ENCODE measurements around the gene PDIK1L. TPM values are rescaled to one million over a fixed set of nuclear protein-coding genes. Genes with fewer than 3 reads are reported as not detected.

The PDIK1L gene
- total and polyA plus RNA-seq, 7 donors = 1.4 to 7.0 (median 4.7) TPM

DNA sequence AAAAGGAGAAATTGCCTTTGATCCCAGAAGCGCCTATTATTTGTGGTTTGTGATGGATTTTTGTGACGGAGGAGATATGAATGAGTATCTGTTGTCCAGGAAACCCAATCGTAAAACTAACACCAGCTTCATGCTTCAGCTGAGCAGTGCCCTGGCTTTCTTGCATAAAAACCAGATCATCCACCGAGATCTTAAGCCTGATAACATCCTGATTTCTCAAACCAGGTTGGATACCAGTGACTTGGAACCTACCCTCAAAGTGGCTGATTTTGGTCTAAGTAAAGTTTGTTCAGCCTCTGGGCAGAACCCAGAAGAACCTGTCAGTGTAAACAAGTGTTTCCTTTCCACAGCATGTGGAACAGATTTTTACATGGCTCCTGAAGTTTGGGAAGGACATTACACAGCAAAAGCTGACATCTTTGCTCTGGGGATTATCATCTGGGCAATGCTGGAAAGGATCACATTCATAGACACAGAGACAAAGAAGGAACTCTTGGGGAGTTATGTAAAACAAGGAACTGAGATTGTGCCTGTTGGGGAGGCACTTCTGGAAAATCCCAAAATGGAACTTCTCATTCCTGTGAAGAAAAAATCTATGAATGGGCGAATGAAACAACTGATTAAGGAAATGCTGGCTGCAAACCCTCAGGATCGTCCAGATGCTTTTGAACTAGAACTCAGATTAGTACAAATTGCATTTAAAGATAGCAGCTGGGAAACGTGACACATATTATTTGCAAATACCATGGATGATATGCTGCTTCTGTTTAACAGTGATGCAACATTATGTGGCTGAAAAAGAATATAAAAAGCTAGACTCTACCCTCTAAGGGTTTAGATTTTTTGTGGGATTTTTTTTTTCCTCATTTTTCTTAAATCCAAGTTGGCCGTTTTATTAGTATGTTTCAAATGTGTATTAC is 10.5 kb downstream of the PDIK1L start:
- ATAC-seq (peak in 1 of 4 donors; percentile 40), DNase-seq (no peak)
- H3K36me3 ChIP-seq (ENCODE audit: insufficient read depth in 1 of 2, low read depth in 1 of 2) = peaks cover 0 to 34% of the 10 kb centered on the region in 2 donors
- intact Hi-C loops (cut with DNase I) = no loop called here
- no peaks in the 10 kb centered on the region for H3K9me3 ChIP-seq
- H3K27ac ChIP-seq = peak overlapping the region; percentile 76
- no peaks in the 10 kb centered on the region for H3K27me3 ChIP-seq (ENCODE audit: insufficient read depth in 3 of 3, low read length in 2 of 3)
- TF ChIP-seq, protein P1, sequence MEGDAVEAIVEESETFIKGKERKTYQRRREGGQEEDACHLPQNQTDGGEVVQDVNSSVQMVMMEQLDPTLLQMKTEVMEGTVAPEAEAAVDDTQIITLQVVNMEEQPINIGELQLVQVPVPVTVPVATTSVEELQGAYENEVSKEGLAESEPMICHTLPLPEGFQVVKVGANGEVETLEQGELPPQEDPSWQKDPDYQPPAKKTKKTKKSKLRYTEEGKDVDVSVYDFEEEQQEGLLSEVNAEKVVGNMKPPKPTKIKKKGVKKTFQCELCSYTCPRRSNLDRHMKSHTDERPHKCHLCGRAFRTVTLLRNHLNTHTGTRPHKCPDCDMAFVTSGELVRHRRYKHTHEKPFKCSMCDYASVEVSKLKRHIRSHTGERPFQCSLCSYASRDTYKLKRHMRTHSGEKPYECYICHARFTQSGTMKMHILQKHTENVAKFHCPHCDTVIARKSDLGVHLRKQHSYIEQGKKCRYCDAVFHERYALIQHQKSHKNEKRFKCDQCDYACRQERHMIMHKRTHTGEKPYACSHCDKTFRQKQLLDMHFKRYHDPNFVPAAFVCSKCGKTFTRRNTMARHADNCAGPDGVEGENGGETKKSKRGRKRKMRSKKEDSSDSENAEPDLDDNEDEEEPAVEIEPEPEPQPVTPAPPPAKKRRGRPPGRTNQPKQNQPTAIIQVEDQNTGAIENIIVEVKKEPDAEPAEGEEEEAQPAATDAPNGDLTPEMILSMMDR (IDR thresholded peaks at IDR 0.05) = no peak
- peak overlapping the region; percentile 14 for H3K4me3 ChIP-seq
- H3K4me1 ChIP-seq = peaks cover 51% of the 10 kb centered on the region
- WGBS, 3 donors = 48 to 72% (median 50%) methylated on average over 8 of the region's 8 CpGs

DNA sequence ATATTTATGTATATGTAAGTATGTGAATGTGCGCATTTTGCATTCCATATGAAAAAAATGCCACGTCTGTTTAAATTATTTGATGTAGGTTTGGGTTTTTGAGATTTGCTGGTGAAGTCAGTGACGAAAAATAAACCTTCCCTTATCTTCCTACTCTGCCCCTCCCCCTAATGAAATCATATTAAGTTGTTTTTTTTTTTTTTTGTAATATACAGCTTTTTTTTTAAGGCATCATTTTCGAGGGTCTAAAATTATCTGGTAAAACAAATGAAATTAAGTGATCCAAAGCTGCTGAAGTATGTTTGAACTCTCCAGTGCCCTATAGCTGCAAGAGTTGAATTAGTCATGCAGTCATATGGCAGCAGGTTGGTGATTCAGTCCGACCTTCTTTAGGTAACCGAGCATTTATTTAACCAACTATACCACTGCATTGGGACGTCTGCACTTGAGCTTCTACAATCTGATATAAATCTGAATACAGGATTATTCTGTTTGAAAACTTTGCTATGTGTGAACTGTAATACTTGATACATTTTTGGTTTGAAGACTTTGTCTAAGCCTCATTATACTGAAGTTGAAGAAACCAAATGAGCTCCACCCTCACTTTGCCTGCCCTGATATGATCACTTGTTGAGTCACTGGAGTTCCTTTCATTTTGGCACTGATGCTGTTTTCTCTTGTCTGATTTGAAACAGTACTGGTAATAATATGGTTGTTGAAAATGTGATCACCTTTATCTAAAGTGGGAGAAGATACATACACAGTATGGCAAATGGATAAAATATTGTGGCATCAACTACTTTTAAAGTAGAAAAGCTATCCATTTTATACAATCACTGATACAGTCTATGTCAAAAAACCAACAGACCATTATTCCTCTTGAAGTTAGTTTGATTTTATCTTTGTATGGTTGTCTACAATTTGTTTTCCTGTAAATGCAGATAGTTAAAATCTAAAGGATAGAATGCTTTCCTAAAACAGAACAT is 11.7 kb downstream of the PDIK1L start:
- DNase-seq (no peak), ATAC-seq (peak; percentile 77 to 83 (median 80))
- intact Hi-C loops (cut with DNase I) = no loop called here
- TF ChIP-seq, protein P1 (IDR thresholded peaks at IDR 0.05) = no peak
- H3K4me3 ChIP-seq = peak overlapping the region; percentile 7
- H3K36me3 ChIP-seq (ENCODE audit: insufficient read depth in 1 of 2, low read depth in 1 of 2) = peaks cover 0 to 22% of the 10 kb centered on the region in 2 donors
- no peaks in the 10 kb centered on the region for H3K9me3 ChIP-seq
- peaks cover 63% of the 10 kb centered on the region for H3K4me1 ChIP-seq
- peak overlapping the region; percentile 76 for H3K27ac ChIP-seq
- H3K27me3 ChIP-seq (ENCODE audit: insufficient read depth in 3 of 3, low read length in 2 of 3) = no peaks in the 10 kb centered on the region
- 79 to 85% (median 84%) methylated on average over 7 of the region's 7 CpGs for WGBS, 3 donors

DNA sequence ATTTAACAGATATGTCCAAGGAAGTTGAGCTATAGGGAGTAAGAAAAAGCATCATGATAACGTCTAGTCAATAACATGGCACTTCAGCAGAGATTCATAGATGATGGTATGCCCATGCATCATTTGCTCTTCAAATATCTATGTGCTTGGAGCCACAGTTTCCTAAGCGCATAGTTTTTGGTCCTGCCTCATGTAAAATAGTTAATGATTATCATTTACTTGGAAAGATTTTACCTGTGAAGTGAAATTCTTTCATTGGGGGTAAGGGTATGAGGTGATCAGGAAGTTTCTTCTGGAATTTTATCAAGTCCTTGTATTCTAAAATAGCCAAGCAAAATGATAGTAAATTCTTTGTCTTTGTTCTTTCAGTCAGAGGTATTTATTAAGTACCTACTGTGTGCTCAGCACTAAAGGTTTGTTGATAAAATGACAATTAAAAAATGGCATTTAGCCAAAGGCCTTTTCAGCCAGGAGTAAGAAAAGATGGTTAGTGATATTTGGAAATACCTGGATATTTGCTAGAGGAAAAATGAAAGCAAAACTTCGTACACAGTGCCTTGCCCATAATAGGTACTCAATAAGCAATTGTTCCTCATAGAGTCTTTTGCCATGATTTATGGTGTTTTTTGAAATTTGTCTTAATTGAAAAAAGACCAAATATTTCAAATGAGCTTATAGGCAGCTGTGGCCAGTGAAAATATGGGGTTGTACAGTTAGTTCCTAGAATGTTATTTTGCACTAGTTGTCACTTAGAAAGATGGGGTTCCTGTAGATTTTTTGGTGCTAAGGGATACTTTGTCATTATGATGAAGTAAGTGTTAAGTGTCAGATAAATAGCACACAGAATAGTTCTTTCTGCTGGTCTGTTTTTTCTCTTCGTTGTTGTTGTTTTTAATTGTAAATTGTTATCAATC is 13.1 kb downstream of the PDIK1L start:
- H3K27ac ChIP-seq = peak overlapping the region; percentile 76
- TF ChIP-seq, protein P1 (IDR thresholded peaks at IDR 0.05) = no peak
- H3K9me3 ChIP-seq = no peaks in the 10 kb centered on the region
- H3K4me1 ChIP-seq = peaks cover 65% of the 10 kb centered on the region
- no peaks in the 10 kb centered on the region for H3K27me3 ChIP-seq (ENCODE audit: insufficient read depth in 3 of 3, low read length in 2 of 3)
- no peak overlapping the region for H3K4me3 ChIP-seq
- intact Hi-C loops (cut with DNase I) = no loop called here
- no peak for ATAC-seq
- peaks cover 0 to 8% of the 10 kb centered on the region in 2 donors for H3K36me3 ChIP-seq (ENCODE audit: insufficient read depth in 1 of 2, low read depth in 1 of 2)
- DNase-seq = no peak
- 82 to 89% (median 83%) methylated on average over 4 of the region's 4 CpGs for WGBS, 3 donors

DNA sequence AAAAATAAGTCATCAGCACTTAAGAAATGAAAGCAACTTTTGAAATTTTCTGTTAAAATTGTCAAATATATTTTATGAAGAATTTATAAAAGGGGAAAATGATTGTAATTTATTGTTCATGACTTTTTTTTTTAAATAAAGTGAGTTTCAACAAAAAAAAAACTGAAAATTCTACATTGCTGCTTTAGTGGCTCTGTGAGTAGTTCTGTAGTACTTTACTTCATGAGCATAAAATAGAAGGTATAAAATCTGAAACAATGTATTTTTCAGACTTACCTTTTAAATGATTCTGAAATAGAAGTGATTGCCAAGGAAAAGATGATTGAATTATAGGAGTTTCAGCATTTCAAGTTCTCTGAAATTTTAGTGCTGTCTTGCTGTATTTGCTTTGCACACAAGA is 13.8 kb downstream of the PDIK1L start:
- H3K27me3 ChIP-seq (ENCODE audit: insufficient read depth in 3 of 3, low read length in 2 of 3) = no peaks in the 10 kb centered on the region
- ATAC-seq (no peak), DNase-seq (no peak)
- H3K27ac ChIP-seq = peak overlapping the region; percentile 76
- H3K4me1 ChIP-seq = peaks cover 65% of the 10 kb centered on the region
- intact Hi-C loops (cut with DNase I) = no loop called here
- no peak overlapping the region for H3K4me3 ChIP-seq
- peaks cover 0 to 8% of the 10 kb centered on the region in 2 donors for H3K36me3 ChIP-seq (ENCODE audit: insufficient read depth in 1 of 2, low read depth in 1 of 2)
- TF ChIP-seq, protein P1 (IDR thresholded peaks at IDR 0.05) = no peak
- H3K9me3 ChIP-seq = no peaks in the 10 kb centered on the region
